Iris pigment epithelial cell (primary cell): ENCODE measurements around the gene ACY1.

Source experiments
- DNase-seq: peaks from one replicate; pipeline ENCODE4 v3.0.0-alpha.2; 2011; ENCODE audit warnings: low read depth

The ACY1 gene

DNA sequence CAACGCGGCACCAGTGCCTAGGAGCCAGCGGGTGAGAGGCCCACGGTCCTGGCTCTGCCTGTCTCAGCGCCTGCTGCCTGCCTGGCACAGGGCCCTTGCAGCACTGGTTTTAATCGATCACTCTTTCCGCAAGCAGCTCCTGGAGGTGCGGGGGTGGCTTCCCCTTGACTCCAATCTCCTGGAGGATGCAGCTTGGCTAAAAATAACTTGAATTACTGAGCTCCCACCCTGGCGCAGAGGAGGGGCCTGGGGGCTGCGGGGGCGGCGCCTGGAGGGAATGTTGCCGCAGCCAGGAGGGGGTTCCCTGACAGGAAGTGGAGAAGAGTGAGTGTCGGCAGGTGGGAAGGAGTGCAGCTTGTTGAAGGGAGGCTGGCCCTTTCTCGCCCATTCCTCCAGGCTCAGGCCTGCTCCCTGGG lies 22.2 kb downstream of the ACY1 start:
- DNase-seq, result peak; percentile 41

DNA sequence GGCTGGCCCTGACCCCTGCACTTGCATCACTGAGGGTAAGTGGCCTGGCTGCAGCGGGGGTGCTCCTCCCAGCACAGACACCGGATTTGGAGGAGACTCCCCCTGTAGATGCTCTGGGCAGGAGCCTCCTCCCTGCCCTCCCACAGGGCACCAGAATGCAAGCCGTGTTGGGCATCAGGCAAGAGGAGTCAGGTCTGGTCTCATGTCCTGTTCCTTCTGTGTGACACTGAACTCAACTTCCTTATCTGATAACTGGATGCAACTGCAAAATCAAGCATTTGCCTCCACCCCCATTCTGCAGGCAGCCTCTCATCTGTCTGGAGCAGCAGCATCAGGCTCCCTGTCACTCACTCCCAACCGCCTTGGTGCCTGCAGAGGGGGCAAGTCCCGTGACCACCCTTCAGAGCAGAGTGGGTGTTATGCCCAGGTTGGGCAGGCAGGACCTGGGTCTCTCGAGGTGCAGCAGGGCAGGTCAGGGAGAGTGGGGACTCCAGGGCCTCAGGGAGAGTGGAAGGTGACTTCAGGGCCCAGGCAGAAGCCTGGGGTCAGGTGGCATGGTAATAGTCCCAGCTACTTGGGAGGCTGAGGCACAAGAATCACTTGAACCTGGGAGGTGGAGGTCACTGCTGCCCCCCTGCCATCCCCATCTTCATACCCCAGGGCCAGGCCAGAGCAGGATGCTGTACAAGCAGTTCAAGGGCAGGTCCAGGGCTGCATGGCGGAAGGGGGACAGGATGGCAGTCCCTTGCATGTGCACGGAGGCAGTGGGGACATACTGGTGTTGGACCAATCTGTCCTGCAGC lies 22.9 kb downstream of the ACY1 start:
- DNase-seq, result no peak

DNA sequence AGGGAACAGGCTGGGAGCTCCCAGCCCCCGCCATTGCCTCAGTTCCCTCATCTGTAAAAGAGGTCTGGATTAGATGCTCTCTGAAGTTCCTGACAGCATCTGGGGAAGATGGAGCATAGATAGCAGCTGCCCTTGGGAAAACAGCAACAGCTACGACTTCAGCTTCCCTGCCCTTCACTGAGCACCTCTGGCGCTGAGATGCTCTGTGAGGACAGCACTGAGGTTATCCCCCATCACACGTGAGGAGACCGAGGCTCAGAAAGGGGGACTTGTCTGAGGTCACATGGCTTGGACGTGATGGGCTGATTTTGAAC lies 23.4 kb downstream of the ACY1 start:
- no peak for DNase-seq

DNA sequence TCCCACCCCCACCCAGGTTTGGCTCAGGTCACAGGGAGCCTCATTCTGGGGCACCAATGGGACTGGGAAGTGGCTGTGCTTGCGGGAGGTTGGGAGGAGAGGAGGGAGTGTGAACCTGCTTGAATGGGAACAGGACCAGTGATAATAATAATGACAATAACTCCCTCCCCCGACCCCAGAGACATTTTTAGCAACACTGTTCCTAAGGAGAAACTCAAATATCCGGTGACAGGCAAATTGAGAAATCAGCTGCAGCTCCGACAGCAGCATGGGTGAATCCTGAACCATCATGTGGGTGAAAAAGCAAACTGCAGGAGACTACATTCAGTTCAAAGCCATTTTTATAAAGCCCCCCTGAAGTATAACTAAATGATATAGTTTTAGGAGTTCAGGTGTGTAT lies 24.0 kb downstream of the ACY1 start:
- no peak for DNase-seq

DNA sequence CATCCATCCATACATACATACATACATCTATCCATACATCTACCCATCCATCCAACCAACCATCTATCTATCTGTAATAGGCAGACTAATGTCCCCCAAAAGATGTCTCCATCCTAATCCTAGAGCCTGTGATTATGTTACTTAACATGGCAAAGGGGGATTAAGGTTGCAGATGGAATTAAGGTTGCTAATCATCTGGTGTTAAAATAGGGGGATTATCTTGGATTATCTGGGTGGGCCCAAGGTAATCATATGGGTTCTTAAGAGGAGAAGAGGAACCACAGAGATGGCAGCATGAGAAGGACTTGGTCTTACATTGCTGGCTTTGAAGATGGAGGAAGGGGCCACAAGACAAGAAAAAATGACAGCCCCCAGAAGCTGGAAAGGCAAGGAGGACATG lies 27.1 kb downstream of the ACY1 start:
- DNase-seq, result no peak

DNA sequence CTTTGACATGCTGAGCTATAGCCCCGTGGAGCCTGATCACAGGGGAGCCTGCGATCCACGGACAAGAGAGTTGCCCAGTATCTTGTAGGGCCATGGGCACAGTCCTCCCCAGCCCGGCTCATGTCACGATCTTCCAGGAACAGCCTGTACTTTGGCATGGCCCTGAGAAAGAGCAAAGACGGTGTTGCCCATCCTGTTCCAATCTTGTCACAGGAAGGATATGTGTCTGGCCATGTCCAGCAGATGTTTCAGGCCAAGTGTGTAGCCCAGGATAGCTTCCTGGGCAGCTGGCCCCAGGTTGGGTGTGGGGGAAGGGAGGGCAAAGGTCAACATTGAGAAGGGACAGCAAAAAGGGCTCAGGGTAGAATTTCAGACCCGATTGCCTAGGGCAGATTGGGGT lies 29.4 kb downstream of the ACY1 start:
- no peak for DNase-seq

DNA sequence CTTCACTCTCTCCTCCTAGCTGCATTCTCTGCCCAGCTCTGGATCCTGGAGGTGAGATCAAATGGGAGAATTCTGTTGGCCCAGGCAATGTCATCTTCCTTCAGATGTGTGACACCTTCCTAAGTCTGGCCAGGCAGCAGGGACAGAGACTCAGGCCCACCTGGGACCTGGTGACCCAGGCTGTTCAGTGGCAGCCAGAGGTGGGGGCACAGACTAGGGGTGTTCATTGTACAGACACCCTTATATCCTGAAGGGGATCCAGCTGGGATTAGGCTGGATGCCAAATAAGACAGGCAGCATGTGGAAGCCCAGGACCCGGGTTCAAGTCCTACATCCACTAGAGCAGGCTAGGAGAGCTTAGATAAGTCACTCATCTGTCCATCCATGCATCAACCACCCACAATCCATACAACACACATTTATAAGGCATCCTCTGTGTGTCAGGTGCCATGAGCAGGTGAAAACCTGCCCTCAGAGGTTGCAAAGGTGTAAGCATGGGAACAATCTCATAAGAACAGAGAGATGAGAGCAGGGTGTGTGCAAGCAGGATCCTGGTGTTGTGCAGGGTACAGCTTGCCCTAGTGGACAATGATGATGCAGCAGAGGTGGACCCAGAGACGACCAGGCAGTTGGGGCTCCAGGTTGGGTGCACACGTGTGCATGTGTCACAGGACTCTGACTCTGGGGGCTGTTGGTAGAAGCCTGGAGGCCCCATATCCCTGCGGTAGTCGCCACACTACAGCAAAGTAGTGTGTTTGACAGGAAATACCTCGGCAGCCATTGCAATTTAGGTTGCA lies 30.7 kb downstream of the ACY1 start:
- DNase-seq, result no peak

DNA sequence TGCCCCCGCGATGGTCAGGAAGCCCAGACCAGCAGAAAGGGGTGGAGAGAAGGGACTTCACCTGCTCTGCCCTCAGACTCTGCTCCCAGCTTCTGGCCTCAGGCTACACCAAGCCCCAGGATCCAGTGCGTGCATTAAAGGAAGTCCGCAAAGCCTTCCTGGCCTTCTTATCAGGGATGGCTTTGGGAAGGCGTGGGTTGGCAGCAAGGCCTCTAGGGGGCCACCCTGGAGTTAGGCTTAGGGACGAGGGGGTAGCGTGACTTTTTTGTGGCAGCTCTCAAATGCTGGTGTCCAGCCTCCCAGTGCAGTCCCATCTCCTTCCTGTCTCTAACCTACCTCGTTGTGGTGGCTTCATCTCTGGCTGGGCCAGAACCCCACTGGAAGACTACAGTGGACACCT lies 31.3 kb downstream of the ACY1 start:
- no peak for DNase-seq

DNA sequence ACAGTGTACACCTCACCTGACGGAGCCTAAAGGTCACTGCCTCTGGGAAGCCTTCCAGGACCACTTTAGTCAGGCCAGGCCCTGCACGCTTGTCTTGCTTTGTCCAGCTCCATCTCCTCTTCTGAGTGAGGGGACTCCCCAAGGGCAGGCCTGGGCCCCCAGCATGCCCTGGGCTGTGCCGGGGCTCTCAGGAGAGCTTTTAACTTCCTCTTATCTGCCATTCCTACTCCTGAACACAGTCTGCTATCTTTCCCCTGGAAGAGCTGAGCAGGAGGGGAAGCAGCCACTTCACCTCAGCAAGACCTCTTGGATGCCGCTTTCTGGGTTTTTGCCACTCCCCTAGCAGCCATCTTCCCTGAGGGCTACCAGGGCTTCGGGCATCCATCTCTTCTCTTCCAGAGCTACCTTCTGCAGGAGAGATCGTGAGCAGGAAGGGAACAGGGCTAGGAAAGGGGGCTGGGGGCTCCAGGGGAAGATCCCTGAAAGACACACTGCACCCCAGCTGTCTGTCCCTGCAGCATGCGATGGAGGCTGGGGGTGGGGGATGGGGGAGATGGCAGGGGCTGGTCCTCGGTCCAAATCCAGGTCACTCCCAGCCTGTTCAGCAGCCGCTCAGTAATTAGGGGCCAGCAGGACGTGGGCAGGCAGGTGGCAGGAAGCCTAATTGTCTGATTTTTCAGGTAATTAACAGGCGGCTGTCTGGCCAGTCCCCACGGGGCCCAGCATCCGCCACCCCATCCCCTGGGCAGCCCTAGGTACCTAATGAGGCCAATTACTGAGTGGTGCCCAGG lies 32.3 kb downstream of the ACY1 start:
- no peak for DNase-seq

DNA sequence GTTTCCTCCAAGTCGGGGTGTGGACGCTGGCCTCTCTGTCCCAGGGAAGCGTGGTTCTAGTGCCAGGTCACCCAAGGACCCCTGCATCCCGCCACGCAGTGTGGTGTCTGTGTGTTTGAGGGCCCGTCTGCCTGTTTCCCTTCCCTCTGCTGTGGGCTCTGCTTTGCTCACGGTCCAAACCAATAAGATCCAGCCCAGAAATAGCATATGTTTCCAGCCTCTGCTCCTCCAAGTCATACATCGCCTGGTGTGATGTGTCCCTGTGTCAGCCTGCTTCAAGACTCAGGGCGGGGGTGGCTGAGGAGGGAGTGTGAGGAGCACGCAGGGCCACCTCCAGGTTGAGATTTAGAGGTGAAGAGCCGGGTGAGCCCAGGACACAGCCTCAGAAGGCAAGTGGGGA lies 34.3 kb downstream of the ACY1 start:
- DNase-seq, result no peak

DNA sequence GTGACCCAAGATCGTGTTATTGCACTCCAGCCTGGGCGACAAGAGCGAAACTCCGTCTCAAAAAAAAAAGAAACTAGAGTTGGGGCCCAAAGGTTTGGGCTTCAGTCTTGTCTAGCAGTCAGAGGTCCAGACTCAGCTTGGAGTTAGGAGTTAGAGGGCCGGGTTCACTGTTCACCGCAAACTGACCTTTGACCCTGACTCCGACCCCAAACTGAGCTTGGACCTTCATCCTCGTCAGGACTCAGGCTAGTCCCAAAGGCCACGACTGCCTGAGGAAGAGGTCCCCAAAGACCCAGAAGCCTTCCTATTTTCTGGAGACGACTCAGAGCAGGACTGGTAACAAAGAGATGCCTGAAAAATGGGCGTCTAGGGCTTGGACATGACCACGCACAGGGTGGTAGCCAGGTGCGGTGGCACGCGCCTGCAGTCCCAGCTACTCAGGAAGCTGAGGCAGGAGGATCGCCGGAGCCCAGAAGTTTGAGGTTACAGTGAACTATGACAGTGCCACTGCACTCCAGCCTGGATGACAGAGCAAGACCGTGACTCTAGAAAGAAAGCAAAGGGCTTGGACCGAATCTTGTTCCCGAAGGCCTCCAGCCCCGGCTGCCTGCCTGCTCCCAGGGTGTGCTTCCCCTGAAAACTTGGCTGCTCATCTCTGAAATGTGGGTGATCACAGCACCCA lies 35.1 kb downstream of the ACY1 start:
- no peak for DNase-seq

DNA sequence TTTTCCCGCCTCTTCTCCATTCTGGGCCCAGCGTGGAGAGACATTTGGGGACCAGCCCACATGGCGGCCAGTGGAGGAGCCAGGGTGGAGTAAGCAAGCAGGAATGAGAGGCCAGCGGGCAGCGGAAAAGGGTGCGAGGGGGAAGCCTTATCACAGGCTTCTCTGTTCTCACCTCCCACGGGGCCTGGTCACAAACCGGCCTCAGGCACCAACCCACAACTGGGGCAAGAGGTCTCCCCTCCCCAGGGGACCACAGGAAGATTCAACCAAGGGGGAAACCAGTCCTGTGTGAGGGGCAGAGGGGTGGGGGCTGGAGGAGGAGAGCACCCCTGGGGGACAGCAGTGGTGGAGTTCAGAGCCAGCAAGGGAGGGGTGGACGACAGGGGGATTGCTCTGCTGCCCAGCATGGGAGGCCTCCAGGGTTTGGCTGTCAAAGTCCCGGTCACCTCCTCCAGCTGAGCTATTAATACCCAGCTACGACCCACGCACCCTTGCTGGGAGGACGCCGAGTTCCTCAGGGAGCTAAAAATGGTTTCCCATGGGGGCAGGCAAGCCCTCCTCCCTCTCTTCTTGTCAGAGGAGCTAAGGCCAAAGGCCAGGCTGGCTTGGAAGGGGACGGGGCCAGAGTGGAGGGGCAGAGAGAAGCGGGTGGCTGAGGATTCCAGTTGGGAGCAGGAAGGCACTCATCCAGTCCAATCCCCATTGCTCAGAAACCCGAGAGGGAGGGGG lies 36.2 kb downstream of the ACY1 start:
- DNase-seq, result no peak

DNA sequence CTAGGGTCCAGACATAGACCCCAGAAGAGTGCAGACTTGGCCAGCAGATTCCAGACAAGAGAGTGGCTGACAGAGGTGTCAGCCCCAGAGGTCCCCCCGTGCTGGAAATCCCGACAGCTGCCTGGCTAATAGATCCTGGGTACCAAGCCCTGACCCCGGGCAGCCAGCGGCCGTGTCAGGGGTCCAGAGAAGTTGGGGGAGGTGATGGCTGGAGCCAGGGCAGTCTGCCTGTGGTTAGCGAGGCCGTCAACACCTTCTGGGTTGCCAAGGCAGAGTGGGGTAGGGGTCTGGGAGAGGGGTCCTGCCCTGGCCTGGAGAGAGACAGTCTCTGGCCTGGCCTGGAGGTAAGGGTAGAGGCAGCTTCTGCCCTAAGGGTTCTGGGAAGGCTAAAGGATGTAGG lies 37.5 kb downstream of the ACY1 start:
- DNase-seq, result no peak

DNA sequence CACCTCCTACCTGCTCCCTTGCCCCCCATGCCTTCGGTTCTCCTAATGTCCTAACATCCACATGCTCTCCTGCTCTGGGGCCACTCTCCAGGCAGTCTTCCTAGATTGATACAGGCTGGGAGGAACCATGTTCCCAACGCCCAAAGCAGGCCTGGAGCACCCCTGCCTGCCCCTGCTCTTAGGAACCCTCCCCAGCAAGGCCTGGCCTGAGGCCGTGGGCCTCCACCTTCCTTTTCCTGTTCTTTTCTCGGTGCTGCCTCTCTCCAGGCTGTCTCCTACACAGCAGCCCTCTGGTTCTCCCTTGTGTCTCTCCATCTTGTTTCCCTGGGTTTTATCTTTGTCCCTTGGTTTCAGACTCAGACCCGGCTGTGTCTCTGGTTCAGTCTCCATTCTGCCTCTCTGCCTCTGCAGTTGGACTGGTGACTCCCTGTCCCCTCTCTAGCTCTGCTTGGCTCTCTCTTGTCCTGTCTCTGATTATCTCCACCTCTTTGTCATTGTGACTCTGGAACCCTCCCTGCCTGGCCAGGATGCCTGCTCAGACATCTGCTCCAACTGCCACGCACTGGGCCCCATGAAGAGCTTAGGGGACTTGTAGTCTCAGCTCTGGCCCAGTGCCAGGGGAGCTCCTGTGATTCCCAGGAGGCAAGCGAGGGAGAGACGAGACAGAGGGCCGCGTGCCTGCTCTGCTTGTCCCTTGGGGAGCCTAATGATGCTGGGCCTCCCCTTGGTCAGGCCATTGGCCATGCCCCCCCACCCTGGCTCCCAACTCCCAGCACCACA lies 38.3 kb downstream of the ACY1 start:
- DNase-seq, result no peak

DNA sequence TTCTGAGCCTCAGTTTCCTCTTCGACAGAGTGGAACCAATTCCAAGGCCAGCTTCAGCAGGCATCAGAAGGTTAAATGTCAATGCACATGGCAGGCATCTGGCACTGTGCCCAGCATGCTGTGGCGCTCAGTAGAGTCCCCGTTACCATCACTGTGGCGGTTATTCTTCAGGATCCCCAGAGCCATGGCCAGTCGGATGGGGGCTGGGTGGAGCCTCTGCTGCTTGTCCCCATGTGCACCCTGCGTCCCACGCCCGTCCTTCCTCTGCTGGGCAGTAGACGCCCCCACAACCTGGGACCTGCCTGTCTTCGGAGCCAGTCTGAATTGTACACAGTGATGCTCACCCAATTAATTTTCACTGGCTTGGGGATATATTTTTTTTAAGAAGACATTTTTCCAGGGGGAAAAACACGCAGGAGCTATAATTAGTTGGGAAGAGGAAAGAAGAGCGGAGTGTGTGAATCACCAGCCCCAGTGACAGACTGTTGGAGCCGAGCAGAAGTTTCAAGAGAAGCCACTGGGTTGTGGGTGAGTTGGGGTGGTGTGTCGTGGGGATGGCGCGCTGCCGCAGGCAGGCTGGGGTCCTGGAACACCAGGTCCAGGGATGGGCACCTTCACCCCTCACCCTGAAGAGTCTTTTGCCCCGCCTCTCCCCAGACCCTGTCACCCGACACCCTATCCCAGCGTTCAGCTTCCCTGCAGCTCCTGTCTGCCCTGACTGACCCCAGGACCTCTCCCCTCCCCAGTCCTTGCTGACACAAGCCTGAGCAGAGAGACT lies 39.2 kb downstream of the ACY1 start:
- DNase-seq, result no peak

DNA sequence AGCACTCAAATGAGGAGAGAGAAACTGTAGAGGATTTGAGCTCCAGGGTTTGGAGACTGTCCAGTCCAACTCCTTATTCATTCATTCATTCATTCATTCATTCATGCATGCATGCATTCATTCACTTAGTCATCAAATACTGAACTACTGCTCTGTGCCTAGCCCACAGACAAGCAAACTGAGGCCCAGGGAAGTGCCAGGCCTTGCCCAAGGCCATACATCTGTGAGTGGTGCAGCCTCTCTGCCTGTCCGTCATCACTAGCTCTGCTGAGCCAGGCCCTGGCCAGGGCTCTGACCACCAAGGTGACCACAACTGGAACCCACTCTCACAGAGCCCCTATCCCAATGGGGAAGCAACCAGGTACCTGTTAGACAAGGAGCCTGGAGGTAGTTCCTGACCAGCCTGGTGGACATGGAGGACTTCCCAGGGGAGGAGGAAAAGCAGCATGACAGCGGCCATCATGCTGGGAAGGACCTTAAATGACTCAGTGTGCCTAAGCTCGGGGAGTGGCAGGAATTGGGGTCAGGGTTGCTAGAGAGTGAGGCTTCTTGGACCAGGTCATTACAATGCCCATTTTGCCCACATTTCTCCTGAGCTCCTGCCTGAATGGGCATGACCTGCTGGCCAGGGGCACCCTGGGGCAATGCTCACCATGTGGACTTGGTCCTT lies 39.9 kb downstream of the ACY1 start:
- no peak for DNase-seq

DNA sequence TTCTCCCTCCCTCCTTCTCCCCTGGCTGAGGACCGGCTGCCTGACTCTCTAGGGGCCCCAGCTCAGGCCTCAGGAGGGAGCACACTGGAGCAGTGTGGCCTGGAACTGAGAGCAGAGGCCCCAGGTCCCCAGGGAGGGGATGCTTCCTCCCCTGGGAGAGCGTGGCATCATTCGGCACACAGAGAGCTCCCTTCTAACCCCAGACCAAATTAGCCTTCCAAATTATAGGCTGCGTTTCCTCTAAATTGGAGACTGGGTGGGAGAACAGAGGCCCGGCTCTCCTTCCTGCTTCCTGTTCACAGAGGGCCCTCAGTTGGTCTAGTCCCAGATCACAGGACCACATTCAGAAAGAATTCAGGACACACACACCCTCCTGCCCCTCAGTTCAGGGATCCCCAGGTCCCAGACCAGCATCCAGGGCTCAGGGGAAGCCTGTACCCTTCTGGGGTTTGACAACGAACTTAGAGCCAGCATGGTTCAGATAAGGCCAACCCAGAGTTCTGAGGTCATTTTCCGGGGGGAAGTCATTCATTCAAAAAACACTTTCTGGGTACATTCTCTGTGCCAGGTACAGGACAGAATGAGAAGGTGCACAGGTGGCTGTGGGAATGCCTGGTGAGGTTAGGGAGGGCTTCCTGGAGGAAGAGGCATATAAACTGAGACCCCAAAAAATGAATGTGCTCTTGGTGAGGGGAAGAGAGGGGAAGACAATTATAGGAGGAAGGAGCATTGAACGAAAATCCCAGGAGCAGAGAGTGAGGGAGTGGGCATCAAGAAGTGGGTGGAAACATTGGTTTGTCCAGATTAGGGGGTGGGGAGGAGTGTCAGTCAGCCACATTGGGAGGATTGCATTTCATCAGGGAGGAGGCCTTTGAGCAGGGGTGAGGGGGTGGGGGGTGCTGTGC lies 40.8 kb downstream of the ACY1 start:
- no peak for DNase-seq

DNA sequence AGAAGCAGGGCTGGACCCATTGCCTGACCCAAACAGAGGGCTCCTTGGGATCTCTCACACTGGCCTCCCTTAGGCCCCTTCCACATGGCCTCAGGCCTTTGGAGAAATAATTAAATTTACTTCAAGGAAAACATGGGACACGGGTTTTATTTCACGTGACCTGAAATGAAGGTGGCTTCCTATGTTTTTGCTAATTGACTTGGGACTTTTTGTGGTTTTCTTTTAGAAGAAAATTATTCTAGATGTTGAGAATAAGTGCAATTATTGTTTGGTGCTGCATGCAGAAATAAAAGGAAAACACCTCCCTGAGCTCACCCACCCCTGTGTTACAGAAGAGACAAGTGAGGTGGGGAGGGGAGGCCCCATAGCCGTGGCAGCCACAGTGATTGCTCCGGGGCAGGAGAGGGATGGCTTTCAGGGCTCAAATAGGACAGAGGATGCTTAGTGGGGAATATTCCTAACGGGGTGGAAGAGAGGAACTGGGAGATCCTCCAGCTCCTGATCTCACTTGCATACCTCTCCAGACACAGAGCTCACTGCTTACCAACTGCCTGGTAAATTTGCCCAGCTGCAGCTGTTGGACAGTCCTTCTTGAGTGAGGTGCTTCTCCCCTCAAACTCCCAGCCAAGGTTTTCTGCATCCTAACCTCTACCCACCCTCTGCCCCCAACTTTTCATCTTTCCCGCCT lies 41.6 kb downstream of the ACY1 start:
- no peak for DNase-seq
